GM12878 (cell line): ENCODE data around the gene PRSS57. TPM values are rescaled to one million over a fixed set of nuclear protein-coding genes. Genes with fewer than 3 reads are reported as not detected.

ENCODE experiments used
- ATAC-seq: fragments of 200-7000 bp; cut with Tn5 transposase; 3 replicates; pipeline ENCODE4 v1.9.1; 2020; ENCODE audit warnings: mild to moderate bottlenecking, moderate library complexity
- BruUV-seq: library from RNA; stranded (reverse); fragments of 400-500 nt; replicated peaks from 2 replicates; lab custom pipeline; 2021; lab: Mats Ljungman, UMichigan
- CTCF ChIA-PET: fragments of 300-600 bp; sonication (Branson Sonifier 250); formaldehyde crosslinking; extraction: SDS; loops from one replicate; lab custom pipeline; 2021; ENCODE audit warnings: inconsistent platforms; lab: Yijun Ruan, JAX
- POLR2A ChIA-PET: fragments of 350-600 bp; formaldehyde crosslinking; extraction: SDS; loops from one replicate; lab custom pipeline; 2021; ENCODE audit warnings: inconsistent platforms; lab: Charles Lee
- RAD21 ChIA-PET: fragments of 300-600 bp; sonication (Branson Sonifier 250); formaldehyde crosslinking; loops from one replicate; lab custom pipeline; 2023; ENCODE audit warnings: antibody characterized with exemption; ENCODE audit not compliant: unreplicated experiment; lab: Charles Lee
- SMC1A ChIA-PET: fragments of 300-600 bp; sonication (Branson Sonifier 250); formaldehyde crosslinking; loops from one replicate; lab custom pipeline; 2023; ENCODE audit not compliant: unreplicated experiment, uncharacterized antibody; lab: Charles Lee
- DNase-seq: peaks from one replicate; pipeline ENCODE4 v3.0.0-alpha.2; 2011; ENCODE audit warnings: low read depth, low spot score
- FAIRE-seq: peaks from 3 replicates; lab custom pipeline; 2011; peaks lifted over from hg19 to GRCh38; lab: Jason Lieb, UNC
- H2AFZ ChIP-seq: 2 replicates; pipeline ENCODE4 v1.6.0; 2011; ENCODE audit warnings: low read depth, low read length, control low read depth; ENCODE audit not compliant: control insufficient read depth
- H3K27ac ChIP-seq: 2 replicates; pipeline ENCODE4 v1.5.1; 2011; ENCODE audit warnings: control low read depth; ENCODE audit not compliant: control insufficient read depth, insufficient read depth
- H3K27me3 ChIP-seq, 2 experiments: replicated peaks in 1 of 2; 2 replicates each; pipeline versions ENCODE4 v1.6.0 to v1.6.1; 2011; ENCODE audit warnings: low read length in 1 of 2; ENCODE audit not compliant: control insufficient read depth in 2 of 2, insufficient read depth in 2 of 2
- H3K36me3 ChIP-seq, 2 experiments: 2 replicates each; pipeline ENCODE4 v1.5.1; 2011; ENCODE audit warnings: low read length in 1 of 2; ENCODE audit not compliant: control insufficient read depth in 2 of 2, insufficient read depth in 2 of 2
- H3K4me1 ChIP-seq: 2 replicates; pipeline ENCODE4 v1.6.1; 2011; ENCODE audit warnings: mild to moderate bottlenecking, low read length, moderate library complexity, mixed read lengths; ENCODE audit not compliant: control insufficient read depth, insufficient read depth
- H3K4me2 ChIP-seq: 2 replicates; pipeline ENCODE4 v1.6.0; 2011; ENCODE audit warnings: control low read depth; ENCODE audit not compliant: control insufficient read depth, insufficient read depth
- H3K4me3 ChIP-seq: fragments of 200-600 bp; sonication (generic); 2 replicates; pipeline ENCODE4 v1.5.1; 2016
- H3K79me2 ChIP-seq: 2 replicates; pipeline ENCODE4 v1.6.0; 2011; ENCODE audit warnings: low read length; ENCODE audit not compliant: control insufficient read depth, insufficient read depth
- H3K9ac ChIP-seq: 2 replicates; pipeline ENCODE4 v1.8.0; 2011; ENCODE audit warnings: low read length, control low read depth, mixed read lengths; ENCODE audit not compliant: control insufficient read depth, insufficient read depth
- H3K9me3 ChIP-seq: replicated peaks from 3 replicates; pipeline ENCODE4 v1.5.1; 2011; ENCODE audit warnings: mild to moderate bottlenecking, low read length; ENCODE audit not compliant: control insufficient read depth, insufficient read depth
- H4K20me1 ChIP-seq: 2 replicates; pipeline ENCODE4 v1.6.0; 2011; ENCODE audit not compliant: control insufficient read depth, insufficient read depth
- PAX5 ChIP-seq: IDR thresholded peaks from 2 replicates; pipeline ENCODE4 v1.6.1; 2011; ENCODE audit warnings: low read depth, low read length, borderline replicate concordance
- POLR2AphosphoS2 ChIP-seq: IDR thresholded peaks from 2 replicates; pipeline ENCODE4 v1.6.1; 2011; ENCODE audit warnings: low read depth, mild to moderate bottlenecking, low read length, improper control_type of control experiment, moderate library complexity
- RAD21 ChIP-seq: IDR thresholded peaks from 2 replicates; pipeline ENCODE4 v1.6.1; 2011; ENCODE audit warnings: mild to moderate bottlenecking, low read depth, low read length, moderate library complexity; ENCODE audit not compliant: insufficient read depth
- WRNIP1 ChIP-seq: IDR thresholded peaks from 2 replicates; pipeline ENCODE4 v1.6.1; 2011; ENCODE audit warnings: low read depth, low read length, improper control_type of control experiment, borderline replicate concordance
- ZNF24 ChIP-seq: fragments of 450-650 bp; IDR thresholded peaks from 2 replicates; pipeline ENCODE4 v1.6.1; 2017; ENCODE audit warnings: antibody characterized with exemption, mild to moderate bottlenecking
- WGBS: methylation state at CpG from one replicate; pipeline ENCODE4 v1.1.6; 2016; ENCODE audit warnings: low lambda C conversion rate; ENCODE audit not compliant: insufficient replicate concordance, insufficient coverage; ENCODE audit errors: missing lambda C conversion rate; 5-methylcytosine and 5-hydroxymethylcytosine counted together
- in situ Hi-C: fragments of 300-500 bp; cut with MboI; formaldehyde crosslinking; loops from 9 replicates; pipeline ENCODE4 v1.14.3; 2018; ENCODE audit warnings: mixed read lengths
- intact Hi-C: fragments of 100-400 bp; cut with micrococcal nuclease; formaldehyde crosslinking; loops from one replicate; pipeline ENCODE4 v1.14.2; 2022; ENCODE audit not compliant: unreplicated experiment
- polyA plus RNA-seq, 11 experiments: library from polyadenylated mRNA; depleted of rRNA in 4 of 11; unstranded in 6 of 11; stranded (reverse) in 5 of 11; fragments of >200 nt; fragmentation: Nextera tagmentation in 4 of 11; fragmentation: Illumina TruSeq in 1 of 11; extraction: Ambion mirVana in 4 of 11; extraction: Trizol in 1 of 11; gene quantifications; 1 replicate in 1 of 11; 2 replicates in 10 of 11; pipeline versions ENCODE4 v1.2.1 to v1.2.3, GENCODE V29; 2011 to 2016; ENCODE audit warnings: inconsistent platforms in 2 of 11, missing spikeins in 2 of 11, low read depth in 1 of 11
- total RNA-seq, 4 experiments: library from RNA; depleted of rRNA in 3 of 4; stranded (reverse); fragments of >200 nt in 3 of 4; fragmentation: Illumina TruSeq in 1 of 4; extraction: Trizol in 1 of 4; gene quantifications; 2 replicates each; pipeline versions ENCODE4 v1.2.1 to v1.2.3, GENCODE V29; 2013 to 2021
- TF ChIP-seq, protein P1 (sequence below): fragments of 450-650 bp; IDR thresholded peaks from 2 replicates; pipeline ENCODE4 v1.6.1; 2018; ENCODE audit warnings: borderline replicate concordance, mild to moderate bottlenecking; ENCODE audit not compliant: partially characterized antibody
- TF ChIP-seq, protein P2 (sequence below): IDR thresholded peaks from 2 replicates; pipeline ENCODE4 v1.6.1; 2012; ENCODE audit warnings: mild to moderate bottlenecking, low read depth, low read length
- TF ChIP-seq, protein P3 (sequence below): fragments of 450-650 bp; IDR thresholded peaks from 2 replicates; pipeline ENCODE4 v1.6.1; 2017; ENCODE audit warnings: borderline replicate concordance
- TF ChIP-seq, protein P4 (sequence below): fragments of 450-650 bp; formaldehyde crosslinking; IDR thresholded peaks from 2 replicates; pipeline ENCODE4 v1.5.0; 2022; ENCODE audit warnings: mild to moderate bottlenecking, missing genetic modification characterization
- TF ChIP-seq, protein P5 (sequence below): fragments of 450-650 bp; IDR thresholded peaks from 2 replicates; pipeline ENCODE4 v1.6.1; 2017; ENCODE audit warnings: mild to moderate bottlenecking, low read depth, inconsistent platforms; ENCODE audit not compliant: poor library complexity, severe bottlenecking

The PRSS57 gene
- total and polyA plus RNA-seq, 10 of the 15 experiments (the other 5 are each of a cell fraction or from before 2014, with no cell fraction given) = not detected

DNA sequence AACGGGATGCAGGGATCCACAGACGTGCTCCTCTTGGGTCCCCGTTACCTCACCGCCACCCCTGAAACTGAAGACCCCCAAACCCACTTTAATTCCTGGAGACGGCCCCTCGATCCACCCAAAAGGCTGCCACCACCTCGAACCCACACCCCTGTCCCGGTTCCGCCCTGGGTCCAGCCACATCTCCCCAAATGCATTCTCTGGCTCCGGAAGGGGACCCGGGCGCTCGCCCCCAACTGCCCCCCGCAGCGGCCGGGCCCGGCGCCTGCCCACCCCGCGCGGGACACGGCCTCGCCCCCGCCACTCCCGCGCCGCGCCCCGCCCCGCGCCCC, 19.3 kb downstream of the PRSS57 start:
- POLR2A ChIA-PET = no interaction called here
- 0 out of 2 replicates have a peak overlapping the region, but pooled peaks have one; percentile 42 for H3K4me2 ChIP-seq
- no peaks in the 10 kb centered on the region for H3K9me3 ChIP-seq
- TF ChIP-seq PAX5 (no peak), ZNF24 (no peak), POLR2AphosphoS2 (no peak; the same call in 1 of the 2 replicates), WRNIP1 (no peak), RAD21 (no peak)
- TF ChIP-seq, protein P1, sequence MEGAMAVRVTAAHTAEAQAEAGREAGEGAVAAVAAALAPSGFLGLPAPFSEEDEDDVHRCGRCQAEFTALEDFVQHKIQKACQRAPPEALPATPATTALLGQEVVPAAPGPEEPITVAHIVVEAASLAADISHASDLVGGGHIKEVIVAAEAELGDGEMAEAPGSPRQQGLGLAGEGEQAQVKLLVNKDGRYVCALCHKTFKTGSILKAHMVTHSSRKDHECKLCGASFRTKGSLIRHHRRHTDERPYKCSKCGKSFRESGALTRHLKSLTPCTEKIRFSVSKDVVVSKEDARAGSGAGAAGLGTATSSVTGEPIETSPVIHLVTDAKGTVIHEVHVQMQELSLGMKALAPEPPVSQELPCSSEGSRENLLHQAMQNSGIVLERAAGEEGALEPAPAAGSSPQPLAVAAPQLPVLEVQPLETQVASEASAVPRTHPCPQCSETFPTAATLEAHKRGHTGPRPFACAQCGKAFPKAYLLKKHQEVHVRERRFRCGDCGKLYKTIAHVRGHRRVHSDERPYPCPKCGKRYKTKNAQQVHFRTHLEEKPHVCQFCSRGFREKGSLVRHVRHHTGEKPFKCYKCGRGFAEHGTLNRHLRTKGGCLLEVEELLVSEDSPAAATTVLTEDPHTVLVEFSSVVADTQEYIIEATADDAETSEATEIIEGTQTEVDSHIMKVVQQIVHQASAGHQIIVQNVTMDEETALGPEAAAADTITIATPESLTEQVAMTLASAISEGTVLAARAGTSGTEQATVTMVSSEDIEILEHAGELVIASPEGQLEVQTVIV = no peak
- TF ChIP-seq, protein P2, sequence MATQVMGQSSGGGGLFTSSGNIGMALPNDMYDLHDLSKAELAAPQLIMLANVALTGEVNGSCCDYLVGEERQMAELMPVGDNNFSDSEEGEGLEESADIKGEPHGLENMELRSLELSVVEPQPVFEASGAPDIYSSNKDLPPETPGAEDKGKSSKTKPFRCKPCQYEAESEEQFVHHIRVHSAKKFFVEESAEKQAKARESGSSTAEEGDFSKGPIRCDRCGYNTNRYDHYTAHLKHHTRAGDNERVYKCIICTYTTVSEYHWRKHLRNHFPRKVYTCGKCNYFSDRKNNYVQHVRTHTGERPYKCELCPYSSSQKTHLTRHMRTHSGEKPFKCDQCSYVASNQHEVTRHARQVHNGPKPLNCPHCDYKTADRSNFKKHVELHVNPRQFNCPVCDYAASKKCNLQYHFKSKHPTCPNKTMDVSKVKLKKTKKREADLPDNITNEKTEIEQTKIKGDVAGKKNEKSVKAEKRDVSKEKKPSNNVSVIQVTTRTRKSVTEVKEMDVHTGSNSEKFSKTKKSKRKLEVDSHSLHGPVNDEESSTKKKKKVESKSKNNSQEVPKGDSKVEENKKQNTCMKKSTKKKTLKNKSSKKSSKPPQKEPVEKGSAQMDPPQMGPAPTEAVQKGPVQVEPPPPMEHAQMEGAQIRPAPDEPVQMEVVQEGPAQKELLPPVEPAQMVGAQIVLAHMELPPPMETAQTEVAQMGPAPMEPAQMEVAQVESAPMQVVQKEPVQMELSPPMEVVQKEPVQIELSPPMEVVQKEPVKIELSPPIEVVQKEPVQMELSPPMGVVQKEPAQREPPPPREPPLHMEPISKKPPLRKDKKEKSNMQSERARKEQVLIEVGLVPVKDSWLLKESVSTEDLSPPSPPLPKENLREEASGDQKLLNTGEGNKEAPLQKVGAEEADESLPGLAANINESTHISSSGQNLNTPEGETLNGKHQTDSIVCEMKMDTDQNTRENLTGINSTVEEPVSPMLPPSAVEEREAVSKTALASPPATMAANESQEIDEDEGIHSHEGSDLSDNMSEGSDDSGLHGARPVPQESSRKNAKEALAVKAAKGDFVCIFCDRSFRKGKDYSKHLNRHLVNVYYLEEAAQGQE = no peak
- TF ChIP-seq, protein P3, sequence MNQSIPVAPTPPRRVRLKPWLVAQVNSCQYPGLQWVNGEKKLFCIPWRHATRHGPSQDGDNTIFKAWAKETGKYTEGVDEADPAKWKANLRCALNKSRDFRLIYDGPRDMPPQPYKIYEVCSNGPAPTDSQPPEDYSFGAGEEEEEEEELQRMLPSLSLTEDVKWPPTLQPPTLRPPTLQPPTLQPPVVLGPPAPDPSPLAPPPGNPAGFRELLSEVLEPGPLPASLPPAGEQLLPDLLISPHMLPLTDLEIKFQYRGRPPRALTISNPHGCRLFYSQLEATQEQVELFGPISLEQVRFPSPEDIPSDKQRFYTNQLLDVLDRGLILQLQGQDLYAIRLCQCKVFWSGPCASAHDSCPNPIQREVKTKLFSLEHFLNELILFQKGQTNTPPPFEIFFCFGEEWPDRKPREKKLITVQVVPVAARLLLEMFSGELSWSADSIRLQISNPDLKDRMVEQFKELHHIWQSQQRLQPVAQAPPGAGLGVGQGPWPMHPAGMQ = no peak
- TF ChIP-seq, protein P4, sequence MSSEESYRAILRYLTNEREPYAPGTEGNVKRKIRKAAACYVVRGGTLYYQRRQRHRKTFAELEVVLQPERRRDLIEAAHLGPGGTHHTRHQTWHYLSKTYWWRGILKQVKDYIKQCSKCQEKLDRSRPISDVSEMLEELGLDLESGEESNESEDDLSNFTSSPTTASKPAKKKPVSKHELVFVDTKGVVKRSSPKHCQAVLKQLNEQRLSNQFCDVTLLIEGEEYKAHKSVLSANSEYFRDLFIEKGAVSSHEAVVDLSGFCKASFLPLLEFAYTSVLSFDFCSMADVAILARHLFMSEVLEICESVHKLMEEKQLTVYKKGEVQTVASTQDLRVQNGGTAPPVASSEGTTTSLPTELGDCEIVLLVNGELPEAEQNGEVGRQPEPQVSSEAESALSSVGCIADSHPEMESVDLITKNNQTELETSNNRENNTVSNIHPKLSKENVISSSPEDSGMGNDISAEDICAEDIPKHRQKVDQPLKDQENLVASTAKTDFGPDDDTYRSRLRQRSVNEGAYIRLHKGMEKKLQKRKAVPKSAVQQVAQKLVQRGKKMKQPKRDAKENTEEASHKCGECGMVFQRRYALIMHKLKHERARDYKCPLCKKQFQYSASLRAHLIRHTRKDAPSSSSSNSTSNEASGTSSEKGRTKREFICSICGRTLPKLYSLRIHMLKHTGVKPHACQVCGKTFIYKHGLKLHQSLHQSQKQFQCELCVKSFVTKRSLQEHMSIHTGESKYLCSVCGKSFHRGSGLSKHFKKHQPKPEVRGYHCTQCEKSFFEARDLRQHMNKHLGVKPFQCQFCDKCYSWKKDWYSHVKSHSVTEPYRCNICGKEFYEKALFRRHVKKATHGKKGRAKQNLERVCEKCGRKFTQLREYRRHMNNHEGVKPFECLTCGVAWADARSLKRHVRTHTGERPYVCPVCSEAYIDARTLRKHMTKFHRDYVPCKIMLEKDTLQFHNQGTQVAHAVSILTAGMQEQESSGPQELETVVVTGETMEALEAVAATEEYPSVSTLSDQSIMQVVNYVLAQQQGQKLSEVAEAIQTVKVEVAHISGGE (CRISPR knock-in tag) = no peak
- TF ChIP-seq, protein P5, sequence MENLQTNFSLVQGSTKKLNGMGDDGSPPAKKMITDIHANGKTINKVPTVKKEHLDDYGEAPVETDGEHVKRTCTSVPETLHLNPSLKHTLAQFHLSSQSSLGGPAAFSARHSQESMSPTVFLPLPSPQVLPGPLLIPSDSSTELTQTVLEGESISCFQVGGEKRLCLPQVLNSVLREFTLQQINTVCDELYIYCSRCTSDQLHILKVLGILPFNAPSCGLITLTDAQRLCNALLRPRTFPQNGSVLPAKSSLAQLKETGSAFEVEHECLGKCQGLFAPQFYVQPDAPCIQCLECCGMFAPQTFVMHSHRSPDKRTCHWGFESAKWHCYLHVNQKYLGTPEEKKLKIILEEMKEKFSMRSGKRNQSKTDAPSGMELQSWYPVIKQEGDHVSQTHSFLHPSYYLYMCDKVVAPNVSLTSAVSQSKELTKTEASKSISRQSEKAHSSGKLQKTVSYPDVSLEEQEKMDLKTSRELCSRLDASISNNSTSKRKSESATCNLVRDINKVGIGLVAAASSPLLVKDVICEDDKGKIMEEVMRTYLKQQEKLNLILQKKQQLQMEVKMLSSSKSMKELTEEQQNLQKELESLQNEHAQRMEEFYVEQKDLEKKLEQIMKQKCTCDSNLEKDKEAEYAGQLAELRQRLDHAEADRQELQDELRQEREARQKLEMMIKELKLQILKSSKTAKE = no peak

More for the DNA sequence above, 19.3 kb downstream of the PRSS57 start:
- BruUV-seq = no TSS peak
- peaks cover 22% of the 10 kb centered on the region for H3K4me1 ChIP-seq
- no peak overlapping the region for H3K27ac ChIP-seq
- intact Hi-C loops (no loop called here), in situ Hi-C loops (no loop called here)
- H4K20me1 ChIP-seq = no peaks in the 10 kb centered on the region; the same call in 1 of the 2 replicates
- WGBS = 4% methylated on average over 13 of the region's 31 CpGs
- no peaks in the 10 kb centered on the region for H3K79me2 ChIP-seq
- DNase-seq (no peak), FAIRE-seq (no peak), ATAC-seq (no peak)
- RAD21 ChIA-PET = interaction anchor here (0.6 to 1.6 kb wide), 3 partner anchors 46 to 58 kb away, joined by 3 read pairs; no protein-coding TSS in a partner anchor
- SMC1A ChIA-PET = no interaction called here
- CTCF ChIA-PET = no interaction called here
- H2AFZ ChIP-seq = no peak overlapping the region
- no peak overlapping the region for H3K4me3 ChIP-seq
- H3K36me3 ChIP-seq = no peaks in the 10 kb centered on the region
- no peaks in the 10 kb centered on the region for H3K27me3 ChIP-seq
- H3K9ac ChIP-seq = no peak overlapping the region
